GM23338 (cell line): ENCODE measurements around the gene MORC4. TPM values are rescaled to one million over a fixed set of nuclear protein-coding genes. Genes with fewer than 3 reads are reported as not detected.

Experiments
- ATAC-seq: fragments of 200-7000 bp; cut with Tn5 transposase; 3 replicates; pipeline ENCODE4 v1.9.1; 2020
- DNase-seq: peaks from one replicate; pipeline ENCODE4 v3.0.0-alpha.2; 2015; ENCODE audit warnings: low spot score
- H2AFZ ChIP-seq: fragments of 200-600 bp; sonication (generic); 2 replicates; pipeline ENCODE4 v1.8.0; 2016; ENCODE audit warnings: antibody characterized with exemption, mild to moderate bottlenecking, moderate library complexity
- H3F3A ChIP-seq: fragments of 200-600 bp; sonication (generic); replicated peaks from 2 replicates; pipeline ENCODE4 v1.8.0; 2017; ENCODE audit warnings: antibody characterized with exemption, mixed run types, low read depth
- H3K27ac ChIP-seq: fragments of 200-600 bp; sonication (generic); 2 replicates; pipeline ENCODE4 v1.6.1; 2016; ENCODE audit warnings: low read depth
- H3K27me3 ChIP-seq: fragments of 200-600 bp; sonication (generic); 2 replicates; pipeline ENCODE4 v1.8.0; 2016; ENCODE audit warnings: mild to moderate bottlenecking, mixed run types, moderate library complexity; ENCODE audit not compliant: insufficient read depth
- H3K36me3 ChIP-seq: fragments of 200-600 bp; sonication (generic); 2 replicates; pipeline ENCODE4 v1.8.0; 2016; ENCODE audit warnings: mild to moderate bottlenecking; ENCODE audit not compliant: insufficient read depth
- H3K4me1 ChIP-seq: fragments of 200-600 bp; sonication (generic); 2 replicates; pipeline ENCODE4 v1.8.0; 2016; ENCODE audit warnings: mild to moderate bottlenecking, moderate library complexity; ENCODE audit not compliant: insufficient read depth
- H3K4me2 ChIP-seq: fragments of 200-600 bp; sonication (generic); 2 replicates; pipeline ENCODE4 v1.7.1; 2017; ENCODE audit warnings: mixed run types
- H3K4me3 ChIP-seq: fragments of 200-600 bp; sonication (generic); 2 replicates; pipeline ENCODE4 v1.6.1; 2016; ENCODE audit warnings: mixed run types
- H3K79me2 ChIP-seq: fragments of 200-600 bp; sonication (generic); replicated peaks from 2 replicates; pipeline ENCODE4 v1.8.0; 2017; ENCODE audit warnings: mild to moderate bottlenecking; ENCODE audit not compliant: insufficient read depth
- H3K9me2 ChIP-seq: fragments of 200-600 bp; sonication (generic); 2 replicates; pipeline ENCODE4 v1.8.0; 2017; ENCODE audit not compliant: insufficient read depth
- H4K20me1 ChIP-seq: fragments of 200-600 bp; sonication (generic); replicated peaks from 2 replicates; pipeline ENCODE4 v1.8.0; 2017; ENCODE audit warnings: mild to moderate bottlenecking; ENCODE audit not compliant: insufficient read depth
- H3K27ac Mint-ChIP-seq: 2 replicates; pipeline ENCODE4 v1.8.0; 2020; ENCODE audit warnings: inconsistent platforms, mild to moderate bottlenecking, moderate library complexity, mixed read lengths
- H3K27me3 Mint-ChIP-seq: 3 replicates; pipeline ENCODE4 v1.8.0; 2022; ENCODE audit warnings: low read depth, mild to moderate bottlenecking, moderate library complexity, mixed read lengths, inconsistent platforms; ENCODE audit not compliant: insufficient read depth, poor library complexity
- H3K36me3 Mint-ChIP-seq: 3 replicates; pipeline ENCODE4 v1.8.0; 2021; ENCODE audit warnings: low read depth, mild to moderate bottlenecking, inconsistent platforms, moderate library complexity, mixed read lengths
- H3K4me1 Mint-ChIP-seq: 3 replicates; pipeline ENCODE4 v1.8.0; 2020; ENCODE audit warnings: mild to moderate bottlenecking, inconsistent platforms, mixed read lengths
- H3K4me3 Mint-ChIP-seq: 3 replicates; pipeline ENCODE4 v1.8.0; 2021; ENCODE audit warnings: moderate library complexity, mild to moderate bottlenecking, inconsistent platforms, mixed read lengths
- H3K9me3 Mint-ChIP-seq: 3 replicates; pipeline ENCODE4 v1.8.0; 2020; ENCODE audit warnings: moderate library complexity, mild to moderate bottlenecking, inconsistent platforms, mixed read lengths
- CTCF ChIP-seq, 2 experiments: fragments of 200-600 bp in 1 of 2; sonication (generic) in 1 of 2; conservative IDR thresholded peaks; 2 replicates each; pipeline versions ENCODE4 v1.5.1 to v1.6.1; 2016 to 2017; ENCODE audit warnings: antibody characterized with exemption in 2 of 2, low read depth in 2 of 2, mild to moderate bottlenecking in 2 of 2, moderate library complexity in 1 of 2
- ETS1 ChIP-seq: IDR thresholded peaks from 2 replicates; pipeline ENCODE4 v1.6.1; 2016; ENCODE audit warnings: antibody characterized with exemption
- EZH2 ChIP-seq: fragments of 200-600 bp; sonication (generic); IDR thresholded peaks from one replicate; pipeline ENCODE4 v1.8.0; 2017; ENCODE audit warnings: antibody characterized with exemption, mild to moderate bottlenecking, low read depth; ENCODE audit not compliant: unreplicated experiment
- EZH2phosphoT487 ChIP-seq: fragments of 200-600 bp; sonication (generic); IDR thresholded peaks from one replicate; pipeline ENCODE4 v1.8.1; 2018; ENCODE audit warnings: antibody characterized with exemption; ENCODE audit not compliant: unreplicated experiment
- JUNB ChIP-seq: IDR thresholded peaks from one replicate; pipeline ENCODE4 v1.6.1; 2016; ENCODE audit warnings: antibody characterized with exemption; ENCODE audit not compliant: unreplicated experiment
- POLR2AphosphoS5 ChIP-seq: IDR thresholded peaks from 2 replicates; pipeline ENCODE4 v1.6.1; 2016; ENCODE audit warnings: antibody characterized with exemption, low read depth
- REST ChIP-seq: IDR thresholded peaks from one replicate; pipeline ENCODE4 v1.6.1; 2018; ENCODE audit warnings: antibody characterized with exemption; ENCODE audit not compliant: unreplicated experiment
- STAT1 ChIP-seq: IDR thresholded peaks from one replicate; pipeline ENCODE4 v1.6.1; 2016; ENCODE audit warnings: antibody characterized with exemption; ENCODE audit not compliant: unreplicated experiment
- ZNF114 ChIP-seq: fragments of 250-450 bp; sonication (Bioruptor Pico); IDR thresholded peaks from 2 replicates; pipeline ENCODE4 v1.5.0; 2020; ENCODE audit warnings: mild to moderate bottlenecking, moderate library complexity
- ZNF331 ChIP-seq: fragments of 250-450 bp; sonication (Bioruptor Pico); IDR thresholded peaks from 2 replicates; pipeline ENCODE4 v1.5.0; 2020; ENCODE audit warnings: low read depth, mild to moderate bottlenecking, moderate library complexity
- polyA plus RNA-seq: library from polyadenylated mRNA; unstranded; fragments of >200 nt; fragmentation: Nextera tagmentation; extraction: Ambion mirVana; gene quantifications from 2 replicates; pipeline ENCODE4 v1.2.1, GENCODE V29; 2016
- total RNA-seq: library from RNA; depleted of rRNA; stranded (reverse); fragments of >200 nt; shearing (Covaris generic); gene quantifications from 2 replicates; pipeline ENCODE4 v1.2.3, GENCODE V29; 2014

Gene MORC4
- total and polyA plus RNA-seq, 2 experiments from 2014 or later: 1.6 to 1.7 TPM

DNA sequence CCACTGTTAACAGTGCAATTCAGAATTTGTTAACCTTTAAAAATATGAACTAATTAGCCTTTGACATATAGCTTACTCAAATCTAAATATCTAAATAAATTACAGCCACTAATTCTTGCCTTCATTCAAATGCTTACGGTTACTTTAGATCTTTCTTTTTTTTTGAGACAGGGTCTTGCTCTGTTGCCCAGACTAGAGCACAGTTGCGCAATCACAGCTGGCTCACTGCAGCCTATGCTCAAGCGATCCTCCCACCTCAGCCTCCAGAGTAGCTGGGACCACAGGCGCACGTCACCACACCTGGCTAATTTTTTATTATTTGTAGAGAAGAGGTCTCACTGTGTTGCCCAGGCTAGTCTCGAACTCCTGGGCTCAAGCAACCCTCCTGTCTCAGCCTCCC, 48.8 kb downstream of the MORC4 start:
- no peaks in the 10 kb centered on the region for H3K9me2 ChIP-seq
- Mint-ChIP-seq H3K27ac (no peak overlapping the region), H3K27me3 (no peaks in the 10 kb centered on the region), H3K4me1 (no peaks in the 10 kb centered on the region), H3K36me3 (no peaks in the 10 kb centered on the region), H3K9me3 (no peaks in the 10 kb centered on the region), H3K4me3 (no peak overlapping the region)
- TF ChIP-seq EZH2phosphoT487 (no peak), STAT1 (no peak), ZNF331 (no peak), POLR2AphosphoS5 (no peak), ZNF114 (CRISPR knock-in tag) (no peak), EZH2 (no peak), ETS1 (no peak), JUNB (no peak), REST (no peak)
- no peaks in the 10 kb centered on the region for H3K79me2 ChIP-seq
- no peak overlapping the region for H3K27ac ChIP-seq
- no peak overlapping the region for H3K4me3 ChIP-seq
- no peaks in the 10 kb centered on the region for H3F3A ChIP-seq
- no peaks in the 10 kb centered on the region for H3K27me3 ChIP-seq
- no peaks in the 10 kb centered on the region for H3K4me1 ChIP-seq
- no peak for ATAC-seq
- H3K4me2 ChIP-seq: no peak overlapping the region
- no peaks in the 10 kb centered on the region for H3K36me3 ChIP-seq
- no peaks in the 10 kb centered on the region for H4K20me1 ChIP-seq
- DNase-seq: no peak
- H2AFZ ChIP-seq: no peak overlapping the region

GRCh38 chrX:106950381-106950780, 49.6 kb downstream of the MORC4 start:
- Mint-ChIP-seq H3K4me3 (no peak overlapping the region), H3K4me1 (no peaks in the 10 kb centered on the region), H3K27me3 (no peaks in the 10 kb centered on the region), H3K36me3 (no peaks in the 10 kb centered on the region), H3K27ac (no peak overlapping the region), H3K9me3 (no peaks in the 10 kb centered on the region)
- Histone ChIP-seq H3K27me3 (no peaks in the 10 kb centered on the region), H3K79me2 (no peaks in the 10 kb centered on the region), H3K27ac (no peak overlapping the region), H3K4me1 (no peaks in the 10 kb centered on the region), H2AFZ (no peak overlapping the region), H3K9me2 (no peaks in the 10 kb centered on the region), H3K4me2 (no peak overlapping the region), H3K36me3 (no peaks in the 10 kb centered on the region), H3K4me3 (no peak overlapping the region), H3F3A (no peaks in the 10 kb centered on the region), H4K20me1 (no peaks in the 10 kb centered on the region)
- DNase-seq (no peak), ATAC-seq (no peak)
- no peak for TF ChIP-seq STAT1
- no peak for TF ChIP-seq EZH2phosphoT487
- no peak for TF ChIP-seq CTCF (conservative IDR thresholded peaks at IDR 0.05; ENCODE audit: low read depth in 2 of 2)
